Measurements from ENCODE around the gene YTHDF1.
A peak's percentile ranks its signal among the peaks of the same experiment; 100 is the strongest.

The YTHDF1 gene

DNA sequence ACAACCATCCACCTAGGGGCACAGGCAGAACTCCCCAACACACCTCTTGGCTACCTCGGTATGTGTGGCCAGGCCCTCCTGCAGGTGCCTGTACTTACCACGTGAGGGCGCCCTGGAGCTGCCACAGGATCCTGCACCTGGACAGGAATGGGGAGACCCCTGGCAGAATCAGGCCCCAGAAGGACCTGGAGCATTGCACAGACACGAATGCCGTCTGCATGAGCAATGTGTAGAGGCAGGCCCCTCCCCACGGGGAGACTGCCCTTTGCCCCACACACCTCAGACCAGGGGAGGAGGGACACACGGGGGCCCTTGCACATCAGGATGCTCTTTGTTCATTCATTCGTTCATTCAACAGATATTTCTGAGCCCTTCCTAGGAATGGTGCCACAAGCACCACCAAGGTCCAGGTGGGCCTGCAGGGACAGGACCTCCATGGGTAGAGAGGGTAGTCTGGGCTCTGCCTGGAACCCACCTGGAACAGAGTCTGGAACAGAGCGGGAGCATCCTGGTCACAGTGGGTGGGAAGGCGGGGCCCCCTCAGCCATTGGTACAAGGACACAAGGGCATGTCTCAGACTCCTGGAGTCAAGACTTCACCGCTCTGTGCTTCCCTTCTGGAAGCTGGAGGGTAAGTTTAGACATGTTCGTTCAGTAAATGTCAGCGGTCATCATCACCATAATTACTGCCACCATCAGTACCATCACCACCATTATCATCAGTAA, 32.3 kb downstream of the YTHDF1 start:
- Histone ChIP-seq H2AFZ (no peak overlapping the region), H3K4me2 (ENCODE audit: low read length) (no peak overlapping the region), H3K4me1 (no peaks in the 10 kb centered on the region), H3K9ac (no peak overlapping the region), H3K9me3 (ENCODE audit: control insufficient read depth, low read length) (no peaks in the 10 kb centered on the region), H3K27ac (no peak overlapping the region), H3K36me3 (ENCODE audit: control insufficient read depth, insufficient read depth, low read length) (no peaks in the 10 kb centered on the region), H3K79me2 (no peaks in the 10 kb centered on the region), H3K4me3 (ENCODE audit: low read depth, low read length) (no peak overlapping the region), H3K27me3 (ENCODE audit: control insufficient read depth, insufficient read depth, low read length) (no peaks in the 10 kb centered on the region)
- TF ChIP-seq, protein P1, sequence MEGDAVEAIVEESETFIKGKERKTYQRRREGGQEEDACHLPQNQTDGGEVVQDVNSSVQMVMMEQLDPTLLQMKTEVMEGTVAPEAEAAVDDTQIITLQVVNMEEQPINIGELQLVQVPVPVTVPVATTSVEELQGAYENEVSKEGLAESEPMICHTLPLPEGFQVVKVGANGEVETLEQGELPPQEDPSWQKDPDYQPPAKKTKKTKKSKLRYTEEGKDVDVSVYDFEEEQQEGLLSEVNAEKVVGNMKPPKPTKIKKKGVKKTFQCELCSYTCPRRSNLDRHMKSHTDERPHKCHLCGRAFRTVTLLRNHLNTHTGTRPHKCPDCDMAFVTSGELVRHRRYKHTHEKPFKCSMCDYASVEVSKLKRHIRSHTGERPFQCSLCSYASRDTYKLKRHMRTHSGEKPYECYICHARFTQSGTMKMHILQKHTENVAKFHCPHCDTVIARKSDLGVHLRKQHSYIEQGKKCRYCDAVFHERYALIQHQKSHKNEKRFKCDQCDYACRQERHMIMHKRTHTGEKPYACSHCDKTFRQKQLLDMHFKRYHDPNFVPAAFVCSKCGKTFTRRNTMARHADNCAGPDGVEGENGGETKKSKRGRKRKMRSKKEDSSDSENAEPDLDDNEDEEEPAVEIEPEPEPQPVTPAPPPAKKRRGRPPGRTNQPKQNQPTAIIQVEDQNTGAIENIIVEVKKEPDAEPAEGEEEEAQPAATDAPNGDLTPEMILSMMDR (IDR thresholded peaks at IDR 0.05): peak; percentile 73

DNA sequence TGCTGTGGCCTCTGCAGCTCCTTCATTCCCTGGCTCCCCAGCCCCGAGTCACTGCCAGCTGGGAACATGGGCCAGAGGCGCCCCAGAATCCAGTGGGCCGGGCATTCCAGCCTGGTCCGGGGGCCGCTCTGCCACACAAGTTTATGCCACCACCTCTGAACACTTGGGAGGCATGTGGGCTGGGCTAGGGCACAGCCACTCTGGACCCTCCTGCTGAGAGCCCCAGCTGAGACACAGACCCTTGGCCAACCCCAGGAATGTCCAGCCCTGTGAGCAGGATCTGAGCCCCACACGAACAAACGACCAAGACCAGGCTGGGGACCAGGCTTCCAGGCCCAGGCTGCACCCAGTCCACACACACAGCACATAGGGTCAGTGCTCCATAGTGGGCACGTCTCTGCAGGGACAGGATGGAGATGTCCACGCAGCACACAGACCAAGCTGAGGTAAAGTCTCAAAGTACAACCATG, 33.0 kb downstream of the YTHDF1 start:
- no peaks in the 10 kb centered on the region for H3K4me1 ChIP-seq
- no peaks in the 10 kb centered on the region for H3K9me3 ChIP-seq (ENCODE audit: control insufficient read depth, low read length)
- no peak overlapping the region for H3K9ac ChIP-seq
- no peak overlapping the region for H2AFZ ChIP-seq
- no peak overlapping the region for H3K27ac ChIP-seq
- H3K79me2 ChIP-seq: no peaks in the 10 kb centered on the region
- TF ChIP-seq, protein P1 (IDR thresholded peaks at IDR 0.05): no peak
- no peaks in the 10 kb centered on the region for H3K36me3 ChIP-seq (ENCODE audit: control insufficient read depth, insufficient read depth, low read length)
- H3K4me3 ChIP-seq (ENCODE audit: low read depth, low read length): no peak overlapping the region
- no peak overlapping the region for H3K4me2 ChIP-seq (ENCODE audit: low read length)
- H3K27me3 ChIP-seq (ENCODE audit: control insufficient read depth, insufficient read depth, low read length): peaks cover 3% of the 10 kb centered on the region

DNA sequence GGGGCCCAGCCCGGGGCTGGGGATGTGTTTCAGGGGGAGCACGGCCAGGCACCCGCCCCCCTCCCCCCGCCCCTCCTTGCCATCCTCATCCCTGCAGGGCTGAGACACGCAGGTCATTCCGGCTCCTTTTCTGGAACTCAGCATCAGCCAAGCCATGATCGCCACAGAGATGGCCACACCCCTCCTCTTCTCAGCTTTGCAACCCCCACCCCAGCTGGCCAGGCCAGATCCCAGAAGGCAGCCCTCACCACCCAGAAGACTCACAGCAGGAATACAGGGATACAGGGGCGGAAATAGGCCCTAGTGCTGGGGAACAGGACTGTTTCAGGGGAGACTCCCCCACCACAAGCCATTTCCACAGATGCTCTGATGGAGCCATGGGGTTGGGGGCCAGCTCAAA, 33.5 kb downstream of the YTHDF1 start:
- no peak overlapping the region for H2AFZ ChIP-seq
- no peak overlapping the region for H3K27ac ChIP-seq
- H3K27me3 ChIP-seq (ENCODE audit: control insufficient read depth, insufficient read depth, low read length): peaks cover 6% of the 10 kb centered on the region
- no peaks in the 10 kb centered on the region for H3K36me3 ChIP-seq (ENCODE audit: control insufficient read depth, insufficient read depth, low read length)
- H3K4me2 ChIP-seq (ENCODE audit: low read length): no peak overlapping the region
- H3K4me1 ChIP-seq: no peaks in the 10 kb centered on the region
- no peak overlapping the region for H3K9ac ChIP-seq
- TF ChIP-seq, protein P1 (IDR thresholded peaks at IDR 0.05): no peak
- no peak overlapping the region for H3K4me3 ChIP-seq (ENCODE audit: low read depth, low read length)
- no peaks in the 10 kb centered on the region for H3K9me3 ChIP-seq (ENCODE audit: control insufficient read depth, low read length)
- no peaks in the 10 kb centered on the region for H3K79me2 ChIP-seq

DNA sequence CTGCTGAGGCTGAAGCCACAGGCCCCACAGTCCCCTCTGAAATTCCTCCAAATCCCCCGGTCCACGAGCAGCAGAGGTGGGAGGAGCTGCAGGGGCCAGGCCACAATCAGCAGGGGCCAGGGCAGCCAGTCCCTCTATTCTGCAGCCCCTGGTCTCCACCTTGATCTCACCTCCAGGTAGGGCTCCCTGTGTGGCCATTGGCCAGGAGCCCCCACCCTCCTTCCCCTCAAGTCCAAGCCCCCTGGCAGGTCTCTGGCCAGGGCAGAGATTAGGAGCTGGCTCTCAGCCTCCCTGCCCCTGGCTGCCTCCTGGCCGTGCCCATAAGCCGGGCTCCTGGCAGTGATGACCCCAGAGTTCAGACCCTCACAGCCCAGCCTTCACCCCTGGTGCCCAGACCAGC, 34.7 kb downstream of the YTHDF1 start:
- no peaks in the 10 kb centered on the region for H3K4me1 ChIP-seq
- H3K79me2 ChIP-seq: no peaks in the 10 kb centered on the region
- TF ChIP-seq, protein P1 (IDR thresholded peaks at IDR 0.05): no peak
- no peak overlapping the region for H3K27ac ChIP-seq
- H3K36me3 ChIP-seq (ENCODE audit: control insufficient read depth, insufficient read depth, low read length): no peaks in the 10 kb centered on the region
- H3K4me2 ChIP-seq (ENCODE audit: low read length): no peak overlapping the region
- H3K9me3 ChIP-seq (ENCODE audit: control insufficient read depth, low read length): no peaks in the 10 kb centered on the region
- H3K4me3 ChIP-seq (ENCODE audit: low read depth, low read length): no peak overlapping the region
- H3K9ac ChIP-seq: no peak overlapping the region
- peaks cover 12% of the 10 kb centered on the region for H3K27me3 ChIP-seq (ENCODE audit: control insufficient read depth, insufficient read depth, low read length)
- H2AFZ ChIP-seq: no peak overlapping the region
